Activated naive CD4-positive, alpha-beta T cell treated with anti-CD3 and anti-CD28 coated beads, Interleukin-2, amount 50 U/mL, for 24 hours (primary cell): ENCODE measurements around the gene NRCAM.
"Not testable (repeated sequence)": the region's sequence is repeated elsewhere in the genome, so short reads cannot be mapped to it uniquely, and the experiment has no call there.

Experiments
- H3K27ac Mint-ChIP-seq: one replicate; pipeline ENCODE4 v1.8.0; 2021; ENCODE audit warnings: mild to moderate bottlenecking, mixed read lengths
- H3K27me3 Mint-ChIP-seq: one replicate; pipeline ENCODE4 v1.8.0; 2021; ENCODE audit warnings: mixed read lengths
- H3K36me3 Mint-ChIP-seq: one replicate; pipeline ENCODE4 v1.8.0; 2021; ENCODE audit warnings: mixed read lengths
- H3K4me1 Mint-ChIP-seq: one replicate; pipeline ENCODE4 v1.8.0; 2021; ENCODE audit warnings: mixed read lengths
- H3K4me3 Mint-ChIP-seq: one replicate; pipeline ENCODE4 v1.8.0; 2021; ENCODE audit warnings: mild to moderate bottlenecking, mixed read lengths
- H3K9me3 Mint-ChIP-seq: one replicate; pipeline ENCODE4 v1.8.0; 2021; ENCODE audit warnings: mixed read lengths

NRCAM gene

DNA sequence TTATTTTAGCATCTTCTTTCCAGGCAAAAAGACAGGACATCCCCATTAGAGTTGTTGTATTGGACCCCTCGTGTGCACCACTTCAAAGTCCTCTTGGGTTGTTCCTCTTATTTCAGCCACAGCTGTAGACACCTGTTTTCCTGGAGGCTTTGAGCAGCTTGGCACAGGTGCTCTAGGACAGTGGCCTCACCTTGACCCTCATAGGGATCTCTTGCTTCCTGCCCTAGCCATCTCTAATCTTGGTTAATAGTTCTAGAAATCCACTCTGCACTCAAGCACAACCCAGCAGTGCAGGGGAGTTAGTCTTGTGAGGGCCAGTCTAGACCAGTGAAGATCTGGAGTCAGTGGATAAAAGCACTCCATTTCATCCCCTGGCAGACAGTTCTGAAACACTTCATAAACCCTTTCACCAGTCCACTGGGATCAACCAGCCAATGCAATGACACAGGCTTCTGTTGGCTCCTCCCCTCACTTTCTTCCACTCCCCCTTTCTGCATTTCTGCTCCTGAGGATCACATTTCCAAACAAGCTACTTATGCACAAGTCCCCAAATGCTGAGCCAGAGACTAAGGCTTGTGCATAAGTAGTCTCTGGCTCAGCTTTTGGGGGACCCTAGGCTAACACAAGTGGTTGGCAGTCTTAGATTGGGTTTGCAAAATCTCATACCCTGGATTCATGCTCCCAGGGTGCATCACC, 194.5 kb downstream of the NRCAM start:
- Mint-ChIP-seq H3K4me1 (no peaks in the 10 kb centered on the region), H3K36me3 (no peaks in the 10 kb centered on the region), H3K4me3 (no peak overlapping the region), H3K9me3 (peaks cover 6% of the 10 kb centered on the region), H3K27ac (no peak overlapping the region), H3K27me3 (no peaks in the 10 kb centered on the region)

- not testable (repeated sequence) for H3K27me3 Mint-ChIP-seq, H3K27ac Mint-ChIP-seq, H3K4me1 Mint-ChIP-seq, H3K36me3 Mint-ChIP-seq, H3K4me3 Mint-ChIP-seq, H3K9me3 Mint-ChIP-seq
These were observed 196.8 kb downstream of the NRCAM start for GRCh38 chr7:108259447-108259846.

- Mint-ChIP-seq H3K4me3 (no peak overlapping the region), H3K27ac (no peak overlapping the region), H3K36me3 (peaks cover 1% of the 10 kb centered on the region), H3K9me3 (peaks cover 6% of the 10 kb centered on the region), H3K27me3 (no peaks in the 10 kb centered on the region), H3K4me1 (no peaks in the 10 kb centered on the region)
These were observed 198.3 kb downstream of the NRCAM start for GRCh38 chr7:108257954-108258353.

- Mint-ChIP-seq H3K4me1 (no peaks in the 10 kb centered on the region), H3K27me3 (no peaks in the 10 kb centered on the region), H3K27ac (no peak overlapping the region), H3K36me3 (peaks cover 1% of the 10 kb centered on the region), H3K4me3 (no peak overlapping the region), H3K9me3 (peaks cover 2% of the 10 kb centered on the region)
These were observed 202.0 kb downstream of the NRCAM start for GRCh38 chr7:108254259-108254658.

DNA sequence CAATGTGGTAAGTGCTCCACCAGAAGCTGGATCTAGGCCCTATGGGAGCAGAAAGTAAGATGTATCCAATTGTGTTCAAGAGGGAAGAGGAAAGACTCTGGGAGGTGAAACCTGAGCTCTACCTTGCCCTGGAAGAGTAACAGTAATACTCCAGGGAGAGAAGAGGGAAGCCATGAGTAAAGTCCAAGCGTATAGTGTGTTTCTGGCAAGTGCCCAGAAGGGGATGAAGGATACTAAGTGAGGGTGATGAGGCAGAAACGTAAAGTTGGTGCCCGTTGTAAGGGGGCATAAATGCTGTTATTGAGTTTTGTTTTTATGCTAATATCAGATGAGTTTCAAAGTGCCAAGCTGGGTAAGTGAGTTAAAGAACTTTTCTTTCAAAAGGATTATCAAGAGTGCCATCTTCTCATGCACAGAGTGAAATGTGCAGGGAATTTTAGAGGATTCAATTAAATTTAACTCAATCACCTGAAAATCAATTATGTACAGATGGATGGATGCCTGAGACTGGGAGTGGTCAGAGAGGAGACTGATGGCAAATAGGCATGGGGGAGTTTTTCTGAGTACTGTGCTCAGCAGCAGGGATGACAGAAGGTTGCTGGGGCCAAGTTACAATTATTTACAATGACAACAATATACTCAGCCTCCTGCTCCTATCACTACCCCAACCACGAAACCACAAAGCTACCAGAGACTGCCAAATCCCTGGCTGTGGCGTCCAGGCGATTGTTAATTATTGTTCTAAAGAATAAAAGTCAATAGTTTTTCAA, 202.8 kb downstream of the NRCAM start:
- Mint-ChIP-seq H3K4me3 (no peak overlapping the region), H3K36me3 (peaks cover 1% of the 10 kb centered on the region), H3K27me3 (peaks cover 2% of the 10 kb centered on the region), H3K4me1 (no peaks in the 10 kb centered on the region), H3K27ac (no peak overlapping the region), H3K9me3 (no peaks in the 10 kb centered on the region)

DNA sequence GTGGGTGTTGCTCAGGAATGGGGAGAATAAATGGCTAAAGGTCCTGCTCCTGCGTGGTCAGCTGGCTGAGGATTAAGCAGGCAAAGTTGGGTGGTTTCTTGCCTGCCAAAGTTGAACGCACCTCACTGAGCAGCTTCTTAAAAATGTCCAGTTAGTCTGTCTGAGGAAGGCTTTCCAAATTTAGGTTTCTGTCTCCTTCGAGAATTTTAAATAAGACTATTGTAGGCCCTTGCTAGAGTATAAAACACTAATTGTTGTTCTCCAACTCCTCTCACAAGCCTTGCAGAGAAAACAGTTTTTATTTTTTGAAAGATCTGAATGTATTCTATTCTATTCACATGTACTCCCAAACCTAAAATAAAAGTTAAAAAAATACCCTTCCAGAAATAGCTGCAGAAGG, 204.1 kb downstream of the NRCAM start:
- Mint-ChIP-seq H3K9me3 (no peaks in the 10 kb centered on the region), H3K4me3 (no peak overlapping the region), H3K27ac (no peak overlapping the region), H3K27me3 (peaks cover 2% of the 10 kb centered on the region), H3K36me3 (peaks cover 1% of the 10 kb centered on the region), H3K4me1 (no peaks in the 10 kb centered on the region)

GRCh38 chr7:108251700-108252099, 204.5 kb downstream of the NRCAM start:
- H3K4me3 Mint-ChIP-seq = no peak overlapping the region
- H3K27me3 Mint-ChIP-seq = peaks cover 2% of the 10 kb centered on the region
- H3K9me3 Mint-ChIP-seq = no peaks in the 10 kb centered on the region
- H3K4me1 Mint-ChIP-seq = no peaks in the 10 kb centered on the region
- no peak overlapping the region for H3K27ac Mint-ChIP-seq
- H3K36me3 Mint-ChIP-seq = peaks cover 1% of the 10 kb centered on the region

GRCh38 chr7:108249453-108249852, 206.8 kb downstream of the NRCAM start:
- H3K4me3 Mint-ChIP-seq = no peak overlapping the region
- no peak overlapping the region for H3K27ac Mint-ChIP-seq
- no peaks in the 10 kb centered on the region for H3K4me1 Mint-ChIP-seq
- peaks cover 2% of the 10 kb centered on the region for H3K27me3 Mint-ChIP-seq
- no peaks in the 10 kb centered on the region for H3K36me3 Mint-ChIP-seq
- H3K9me3 Mint-ChIP-seq = no peaks in the 10 kb centered on the region

- H3K27me3 Mint-ChIP-seq = peaks cover 3% of the 10 kb centered on the region
- no peaks in the 10 kb centered on the region for H3K4me1 Mint-ChIP-seq
- H3K36me3 Mint-ChIP-seq = no peaks in the 10 kb centered on the region
- no peak overlapping the region for H3K4me3 Mint-ChIP-seq
- H3K9me3 Mint-ChIP-seq = no peaks in the 10 kb centered on the region
- no peak overlapping the region for H3K27ac Mint-ChIP-seq
These were observed 207.4 kb downstream of the NRCAM start for GRCh38 chr7:108248821-108249220.

GRCh38 chr7:108248418-108248817, 207.8 kb downstream of the NRCAM start:
- no peaks in the 10 kb centered on the region for H3K4me1 Mint-ChIP-seq
- H3K9me3 Mint-ChIP-seq = no peaks in the 10 kb centered on the region
- no peaks in the 10 kb centered on the region for H3K36me3 Mint-ChIP-seq
- H3K4me3 Mint-ChIP-seq = no peak overlapping the region
- H3K27me3 Mint-ChIP-seq = peaks cover 3% of the 10 kb centered on the region
- no peak overlapping the region for H3K27ac Mint-ChIP-seq

- Mint-ChIP-seq H3K4me3 (no peak overlapping the region), H3K27me3 (peaks cover 3% of the 10 kb centered on the region), H3K9me3 (no peaks in the 10 kb centered on the region), H3K4me1 (no peaks in the 10 kb centered on the region), H3K27ac (no peak overlapping the region), H3K36me3 (no peaks in the 10 kb centered on the region)
These were observed 208.6 kb downstream of the NRCAM start for GRCh38 chr7:108247614-108248013.

DNA sequence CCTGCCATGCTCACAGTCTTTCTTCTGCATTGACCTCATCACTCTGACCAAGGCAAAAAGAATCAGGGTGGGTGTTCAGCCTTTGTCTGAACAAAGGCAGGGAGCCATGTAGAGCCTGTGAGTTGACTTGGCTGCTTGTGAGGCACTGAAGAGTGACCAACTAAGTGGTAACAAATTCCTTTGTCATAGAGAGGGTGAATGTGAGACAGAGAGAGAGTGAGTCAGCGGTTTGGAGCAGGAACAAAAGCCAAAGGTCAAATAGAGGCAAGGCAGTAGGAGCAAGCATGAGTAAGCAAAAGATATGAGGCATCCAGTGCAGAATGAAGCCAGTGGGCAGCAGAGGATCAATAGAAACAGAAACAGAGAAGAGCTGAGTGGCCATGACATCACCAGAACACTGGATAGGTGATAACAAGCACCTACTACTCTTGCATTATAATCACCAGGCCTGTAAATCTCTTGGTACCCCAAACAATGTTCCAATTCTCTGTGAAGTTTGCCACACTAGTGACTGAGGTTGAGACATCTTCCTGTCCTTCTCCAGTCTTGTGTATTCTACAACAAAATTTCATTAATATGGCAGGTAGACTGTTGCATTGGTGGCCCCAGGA, 209.9 kb downstream of the NRCAM start:
- Mint-ChIP-seq H3K9me3 (no peaks in the 10 kb centered on the region), H3K4me1 (no peaks in the 10 kb centered on the region), H3K27me3 (peaks cover 3% of the 10 kb centered on the region), H3K4me3 (no peak overlapping the region), H3K27ac (no peak overlapping the region), H3K36me3 (no peaks in the 10 kb centered on the region)

DNA sequence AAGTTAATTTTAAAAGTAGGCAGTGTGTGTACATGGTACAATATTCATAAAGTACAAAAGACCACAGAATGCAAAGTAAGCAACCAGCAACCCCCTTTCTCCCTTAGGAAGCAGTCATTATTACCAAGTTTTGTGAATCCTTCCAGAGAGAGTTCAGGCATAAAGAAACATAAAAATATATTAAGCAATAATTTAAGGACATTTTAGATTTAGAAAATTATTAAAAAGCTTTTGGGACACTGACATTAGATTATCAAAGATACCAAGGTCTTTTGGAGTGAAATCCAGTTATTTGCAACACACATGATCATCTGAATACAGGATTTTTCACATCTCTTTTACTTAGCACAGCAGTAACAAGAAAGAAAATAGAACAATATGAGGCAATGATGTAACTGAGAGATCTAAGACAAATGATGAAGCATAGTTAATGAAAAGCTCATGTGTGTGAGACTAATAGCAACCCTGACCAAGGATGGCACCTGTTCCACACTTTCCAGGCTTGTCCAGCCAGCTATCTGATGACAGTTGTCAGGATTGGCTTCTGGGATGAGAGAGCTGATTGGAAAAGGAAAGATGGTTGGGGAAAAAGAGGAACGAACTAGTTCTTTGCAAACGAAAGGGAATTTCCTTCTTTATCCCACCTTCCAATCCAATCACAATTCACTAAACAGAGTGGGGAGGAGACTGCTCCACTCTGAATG, 210.6 kb downstream of the NRCAM start:
- Mint-ChIP-seq H3K9me3 (no peaks in the 10 kb centered on the region), H3K4me3 (no peak overlapping the region), H3K36me3 (no peaks in the 10 kb centered on the region), H3K27me3 (peaks cover 3% of the 10 kb centered on the region), H3K27ac (no peak overlapping the region), H3K4me1 (no peaks in the 10 kb centered on the region)

DNA sequence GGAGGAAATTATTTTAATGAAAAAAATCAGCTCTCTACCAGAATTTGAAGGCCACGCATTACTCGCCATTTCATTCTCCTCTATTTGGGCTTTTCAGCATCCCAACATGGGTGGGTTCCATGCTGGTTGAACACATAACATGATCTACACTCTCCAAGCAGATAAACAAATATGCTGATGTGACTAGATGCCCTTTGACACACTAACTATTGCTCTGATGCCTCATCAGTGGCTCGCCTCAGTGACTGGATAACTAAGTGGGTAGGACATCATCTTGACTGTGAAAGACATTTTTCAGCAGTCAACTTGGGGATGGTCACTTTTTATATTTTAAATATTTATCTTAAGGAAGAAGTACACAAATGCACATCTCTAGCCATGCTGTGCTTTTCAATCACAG, 212.1 kb downstream of the NRCAM start:
- H3K27me3 Mint-ChIP-seq = peaks cover 3% of the 10 kb centered on the region
- H3K36me3 Mint-ChIP-seq = peaks cover 3% of the 10 kb centered on the region
- no peaks in the 10 kb centered on the region for H3K9me3 Mint-ChIP-seq
- H3K4me1 Mint-ChIP-seq = no peaks in the 10 kb centered on the region
- H3K4me3 Mint-ChIP-seq = no peak overlapping the region
- no peak overlapping the region for H3K27ac Mint-ChIP-seq

DNA sequence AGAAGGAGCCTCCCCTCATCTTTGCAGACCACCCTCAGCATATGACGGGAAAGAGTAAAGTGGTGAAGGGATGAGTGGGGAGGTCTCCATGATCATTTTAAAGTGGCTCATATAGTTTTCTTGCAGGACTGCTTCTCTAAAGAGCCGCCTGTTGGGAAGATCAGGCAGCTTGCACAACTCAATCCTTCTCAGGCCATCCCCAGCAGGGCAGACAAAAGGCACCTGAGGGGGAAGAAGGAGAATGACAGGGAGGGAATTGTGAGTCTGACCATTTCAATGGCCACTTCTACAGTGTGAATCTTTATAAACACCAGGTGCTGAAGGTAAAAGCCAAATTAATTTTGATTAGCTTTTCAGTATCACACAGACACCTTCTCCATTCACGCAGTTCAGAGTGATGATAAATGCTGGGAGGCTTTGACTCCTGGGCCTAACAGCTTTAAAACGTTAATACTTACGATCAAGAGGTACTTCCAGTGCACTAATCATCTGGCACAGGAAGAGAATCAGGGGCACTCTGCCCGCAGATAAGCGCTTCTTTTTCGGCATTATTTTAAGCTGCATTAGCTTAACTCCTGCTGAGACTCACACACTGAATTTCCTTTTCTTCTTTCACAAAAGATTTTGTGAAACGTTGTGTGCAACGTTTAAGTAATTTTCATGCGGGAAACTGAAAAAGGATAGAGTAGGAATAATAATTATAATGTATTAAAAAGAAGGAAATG, 216.6 kb downstream of the NRCAM start:
- H3K36me3 Mint-ChIP-seq = peaks cover 3% of the 10 kb centered on the region
- H3K4me1 Mint-ChIP-seq = no peaks in the 10 kb centered on the region
- H3K27ac Mint-ChIP-seq = no peak overlapping the region
- no peaks in the 10 kb centered on the region for H3K9me3 Mint-ChIP-seq
- peaks cover 2% of the 10 kb centered on the region for H3K27me3 Mint-ChIP-seq
- H3K4me3 Mint-ChIP-seq = no peak overlapping the region
